ENCODE data around the gene MET. TPM values are rescaled to one million over a fixed set of nuclear protein-coding genes. Genes with fewer than 3 reads are reported as not detected.
"Not testable (repeated sequence)": the region's sequence is repeated elsewhere in the genome, so short reads cannot be mapped to it uniquely, and the experiment has no call there.

The MET gene
- total and polyA plus RNA-seq, 8 donors = 2.0 to 23.5 (median 13.4) TPM

- H3K27me3 ChIP-seq = no peaks in the 10 kb centered on the region
- peaks cover 0 to 3% (median 0%) of the 10 kb centered on the region in 3 donors for H3K4me1 ChIP-seq
- 79 to 91% methylated on average over 9 of the region's 9 CpGs for WGBS, 2 donors
- no peak overlapping the region for H3K4me3 ChIP-seq
- DNase-seq (no peak), ATAC-seq (no peak), FAIRE-seq (no peak)
- H3K36me3 ChIP-seq = no peaks in the 10 kb centered on the region
- intact Hi-C loops (cut with DNase I) = no loop called here
- no peaks in the 10 kb centered on the region for H3K9me3 ChIP-seq
- H3K27ac ChIP-seq = no peak overlapping the region
- no peak for TF ChIP-seq CTCF (IDR thresholded peaks at IDR 0.05)
Measured at GRCh38 chr7:116752305-116753074, 80.5 kb downstream of the MET start.

DNA sequence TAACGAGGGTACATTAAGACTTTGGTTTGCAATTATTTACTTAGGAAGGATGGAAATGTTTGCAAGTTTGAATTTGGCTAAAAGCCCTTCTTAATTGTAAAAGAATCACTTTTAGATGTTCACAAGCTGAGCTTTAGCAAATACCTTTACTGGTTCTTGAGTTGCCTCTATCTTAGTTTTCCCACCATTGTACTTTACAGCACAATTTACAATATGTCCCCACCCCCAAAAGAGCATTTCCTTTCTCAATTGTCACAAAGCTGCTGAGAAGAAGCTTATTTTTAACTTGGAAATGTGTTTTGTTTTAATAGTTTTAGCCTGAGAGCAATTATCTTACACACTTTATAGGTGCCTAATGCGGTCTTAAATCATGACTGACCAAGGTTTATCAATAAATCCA is 81.1 kb downstream of the MET start:
- WGBS, 2 donors = 71 to 72% methylated on average over 2 of the region's 2 CpGs
- H3K27ac ChIP-seq = no peak overlapping the region
- DNase-seq (no peak), ATAC-seq (no peak), FAIRE-seq (no peak)
- no peaks in the 10 kb centered on the region for H3K27me3 ChIP-seq
- no peaks in the 10 kb centered on the region for H3K9me3 ChIP-seq
- intact Hi-C loops (cut with DNase I) = no loop called here
- no peak overlapping the region for H3K4me3 ChIP-seq
- TF ChIP-seq CTCF (IDR thresholded peaks at IDR 0.05) = no peak
- H3K4me1 ChIP-seq = peaks cover 0 to 3% (median 0%) of the 10 kb centered on the region in 3 donors
- no peaks in the 10 kb centered on the region for H3K36me3 ChIP-seq

- Histone ChIP-seq H3K36me3 (peaks cover 0 to 6% (median 0%) of the 10 kb centered on the region in 3 donors), H3K27ac (no peak overlapping the region), H3K4me1 (peaks cover 0 to 3% (median 0%) of the 10 kb centered on the region in 3 donors), H3K4me3 (no peak overlapping the region), H3K27me3 (no peaks in the 10 kb centered on the region), H3K9me3 (no peaks in the 10 kb centered on the region)
- 93 to 97% methylated on average over 4 of the region's 4 CpGs for WGBS, 2 donors
- TF ChIP-seq CTCF (IDR thresholded peaks at IDR 0.05) = no peak
- FAIRE-seq = no peak
- no peak for ATAC-seq
- DNase-seq = no peak
- intact Hi-C loops (cut with DNase I) = no loop called here
Measured at GRCh38 chr7:116754186-116754585, 82.2 kb downstream of the MET start.

DNA sequence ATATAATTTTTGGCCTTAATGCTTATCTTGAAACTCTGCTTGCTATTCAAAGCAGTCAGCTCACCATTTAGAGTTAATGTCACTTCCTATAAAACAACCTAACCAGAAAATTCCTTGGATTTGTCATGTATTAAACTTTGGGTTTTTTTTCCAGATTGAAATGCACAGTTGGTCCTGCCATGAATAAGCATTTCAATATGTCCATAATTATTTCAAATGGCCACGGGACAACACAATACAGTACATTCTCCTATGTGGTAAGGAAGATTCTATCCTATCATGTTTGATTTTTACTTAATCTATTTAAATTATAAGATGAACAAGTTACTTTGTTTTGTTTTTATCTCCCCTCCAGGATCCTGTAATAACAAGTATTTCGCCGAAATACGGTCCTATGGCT is 85.3 kb downstream of the MET start:
- peaks cover 0 to 3% (median 0%) of the 10 kb centered on the region in 3 donors for H3K4me1 ChIP-seq
- ATAC-seq = no peak
- intact Hi-C loops (cut with DNase I) = no loop called here
- no peaks in the 10 kb centered on the region for H3K9me3 ChIP-seq
- peaks cover 0 to 6% (median 0%) of the 10 kb centered on the region in 3 donors for H3K36me3 ChIP-seq
- H3K27me3 ChIP-seq = no peaks in the 10 kb centered on the region
- no peak overlapping the region for H3K4me3 ChIP-seq
- no peak for FAIRE-seq
- 97 to 99% methylated on average over 4 of the region's 4 CpGs for WGBS, 2 donors
- H3K27ac ChIP-seq = no peak overlapping the region
- no peak for DNase-seq
- no peak for TF ChIP-seq CTCF (IDR thresholded peaks at IDR 0.05)

DNA sequence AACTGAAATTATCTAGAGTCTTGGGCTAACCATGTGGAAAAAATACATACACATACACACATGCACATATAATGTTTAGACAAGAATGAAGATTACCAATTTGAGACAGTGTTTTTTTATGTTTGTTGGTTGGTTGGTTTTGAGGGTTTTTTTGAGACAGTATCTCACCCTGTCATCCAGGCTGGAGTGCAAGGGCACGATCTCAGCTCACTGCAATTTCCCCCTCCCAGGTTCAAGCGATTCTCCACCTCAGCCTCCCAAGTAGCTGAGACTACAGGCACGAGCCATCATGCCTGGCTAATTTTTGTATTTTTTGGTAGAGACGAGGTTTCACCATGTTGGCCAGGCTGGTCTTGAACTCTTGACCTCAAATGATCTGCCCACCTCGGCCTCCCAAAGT is 87.6 kb downstream of the MET start:
- H3K9me3 ChIP-seq; DNase-seq; H3K4me3 ChIP-seq; H3K27ac ChIP-seq; H3K27me3 ChIP-seq; intact Hi-C loops (cut with DNase I); FAIRE-seq; ATAC-seq; H3K36me3 ChIP-seq; H3K4me1 ChIP-seq: not testable (repeated sequence)
- WGBS, 2 donors = 94 to 95% methylated on average over 5 of the region's 5 CpGs
